A673 (cell line): ENCODE measurements around the gene DHRS1. TPM values are rescaled to one million over a fixed set of nuclear protein-coding genes. Genes with fewer than 3 reads are reported as not detected.

ENCODE experiments used
- Bru-seq: library from RNA; stranded (reverse); fragments of 400-500 nt; gene quantifications from one replicate; lab custom pipeline; 2021; lab: Mats Ljungman, UMichigan
- BruChase-seq, 2 experiments: library from RNA; stranded (reverse); fragments of 400-500 nt; gene quantifications; one replicate each; lab custom pipeline; 2021; lab: Mats Ljungman, UMichigan
- BruUV-seq: library from RNA; stranded (reverse); fragments of 400-500 nt; replicated peaks from 2 replicates; lab custom pipeline; 2021; lab: Mats Ljungman, UMichigan
- CTCF ChIA-PET: fragments of 300-600 bp; sonication (Branson Sonifier 250); formaldehyde crosslinking; loops from one replicate; lab custom pipeline; 2022; ENCODE audit warnings: antibody characterized with exemption; lab: Charles Lee
- POLR2A ChIA-PET: fragments of 300-600 bp; sonication (Branson Sonifier 250); formaldehyde crosslinking; loops from one replicate; lab custom pipeline; 2022; ENCODE audit warnings: antibody characterized with exemption; ENCODE audit not compliant: low non-redundant PET; lab: Charles Lee
- DNase-seq: peaks from one replicate; pipeline ENCODE4 v3.0.0-alpha.2; 2015; ENCODE audit warnings: low spot score
- H3K27ac ChIP-seq: fragments of 200-600 bp; sonication (generic); 2 replicates; pipeline ENCODE4 v1.5.1; 2016; ENCODE audit warnings: mixed run types, low read depth, mild to moderate bottlenecking, mixed read lengths, antibody characterized with exemption, low read length; ENCODE audit not compliant: poor library complexity, severe bottlenecking
- H3K27me3 ChIP-seq: fragments of 200-600 bp; sonication (generic); replicated peaks from 2 replicates; pipeline ENCODE4 v1.6.1; 2017; ENCODE audit warnings: mixed run types, low read depth, mild to moderate bottlenecking, mixed read lengths, antibody characterized with exemption, low read length; ENCODE audit not compliant: insufficient read depth, poor library complexity
- H3K36me3 ChIP-seq: fragments of 200-600 bp; sonication (generic); 2 replicates; pipeline ENCODE4 v1.6.1; 2016; ENCODE audit warnings: mixed run types, mild to moderate bottlenecking, mixed read lengths, antibody characterized with exemption, low read length; ENCODE audit not compliant: insufficient read depth, poor library complexity, severe bottlenecking
- H3K4me1 ChIP-seq: fragments of 200-600 bp; sonication (generic); 2 replicates; pipeline ENCODE4 v1.6.1; 2017; ENCODE audit warnings: mixed run types, mild to moderate bottlenecking, mixed read lengths, antibody characterized with exemption, low read length; ENCODE audit not compliant: insufficient read depth, poor library complexity, severe bottlenecking
- H3K4me3 ChIP-seq: fragments of 200-600 bp; sonication (generic); 2 replicates; pipeline ENCODE4 v1.5.1; 2016; ENCODE audit warnings: low read depth, mixed run types, mild to moderate bottlenecking, mixed read lengths, low read length; ENCODE audit not compliant: poor library complexity, severe bottlenecking
- H3K9me3 ChIP-seq: fragments of 200-600 bp; sonication (generic); 2 replicates; pipeline ENCODE4 v1.6.1; 2016; ENCODE audit warnings: mixed run types, low read depth, mild to moderate bottlenecking, mixed read lengths, antibody characterized with exemption, low read length; ENCODE audit not compliant: poor library complexity, severe bottlenecking
- CTCF ChIP-seq: fragments of 300-800, 200-600 bp; sonication (generic); conservative IDR thresholded peaks from 2 replicates; pipeline ENCODE4 v1.5.1; 2017; ENCODE audit warnings: low read depth, mild to moderate bottlenecking, antibody characterized with exemption, low read length, moderate library complexity, mixed read lengths
- EZH2 ChIP-seq: fragments of 200-600 bp; sonication (generic); IDR thresholded peaks from 2 replicates; pipeline ENCODE4 v1.6.1; 2017; ENCODE audit warnings: borderline replicate concordance, low read depth, mild to moderate bottlenecking, mixed read lengths, antibody characterized with exemption, low read length; ENCODE audit not compliant: poor library complexity, severe bottlenecking
- intact Hi-C: fragments of 100-400 bp; cut with micrococcal nuclease; formaldehyde crosslinking; loops from one replicate; pipeline ENCODE4 v1.10.0; 2022; ENCODE audit not compliant: unreplicated experiment
- long read RNA-seq: library from polyadenylated mRNA; stranded (forward); transcript quantifications from one replicate; pipeline ENCODE4 v2.0.0, GENCODE V29; 2022
- total RNA-seq: library from RNA; stranded (reverse); gene quantifications from 2 replicates; pipeline ENCODE4 v1.2.3, GENCODE V29; 2021

The DHRS1 gene
- 13.3 and 14.5 TPM in 2 replicates for total RNA-seq
- percentile 57 among the genes with signal in this experiment for Bru-seq, nascent RNA
- BruChase-seq, experiment 1, labeled RNA remaining after a 2-hour chase, result percentile 64 among the genes with signal in this experiment
- BruChase-seq, experiment 2, labeled RNA remaining after a 6-hour chase, result percentile 52 among the genes with signal in this experiment
- long read RNA-seq, transcript DHRS1-201 (9 exons, 1,480 nt), result major isoform, 12 of 16 reads
- long read RNA-seq, partial matches to known transcripts, result 2 of 16 reads
- long read RNA-seq, other reads (novel, unspliced or antisense), result 1 of 16 reads

GRCh38 chr14:24299255-24300191 is at the start of gene DHRS1, which contains the start of gene NOP9:
Gene DHRS1 (minus strand): TSS chr14:24299780. CDS start chr14:24299106, 674 bp downstream.
Gene NOP9 (plus strand): TSS chr14:24299850. CDS start chr14:24299955, 105 bp downstream.
- ChIA-PET POLR2A (interaction anchor here (0.5 to 1.1 kb wide), 3 partner anchors 10 to 313 kb away, joined by 4 read pairs; partner anchors contain the start of gene LTB4R2), CTCF (interaction anchor here (0.8 to 1.7 kb wide), 3 partner anchors 9 to 57 kb away, joined by 3 to 9 read pairs (median 7); partner anchors contain the start of gene TINF2)
- TSS peak; percentile 64 for BruUV-seq
- Histone ChIP-seq H3K4me3 (peak within 1 kb of the TSS; percentile 92), H3K27ac (peak within 1 kb of the TSS; percentile 82), H3K4me1 (no peaks in the 10 kb centered on the region), H3K27me3 (no peaks in the 10 kb centered on the region), H3K9me3 (no peaks in the 10 kb centered on the region), H3K36me3 (peaks cover 29% of the 10 kb centered on the region)
- intact Hi-C loops, result loop anchor here (5.0 kb wide), 1 partner anchor 242 kb away; no protein-coding TSS in a partner anchor
- DNase-seq, result peak; percentile 90
- TF ChIP-seq EZH2 (no peak), CTCF (no peak)

DNA sequence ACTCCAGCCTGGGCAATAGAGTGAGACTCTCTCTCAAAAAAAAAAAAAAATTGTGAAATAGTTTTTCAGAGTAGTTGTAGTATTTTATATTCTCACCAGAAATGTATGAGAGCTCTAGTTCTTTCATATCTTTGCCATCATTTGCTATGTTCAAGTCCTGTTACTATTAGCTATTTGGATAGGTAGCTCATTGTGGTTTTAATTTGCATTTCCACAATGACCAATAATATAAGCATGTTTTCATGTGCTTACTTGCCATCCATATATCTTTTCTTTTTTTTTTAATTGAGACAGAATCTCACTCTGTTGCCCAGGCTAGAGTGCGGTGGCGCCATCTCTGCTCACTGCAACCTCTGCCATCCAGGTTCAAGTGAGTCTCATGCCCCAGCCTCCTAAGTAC is 48.6 kb upstream of the DHRS1 start:
- Histone ChIP-seq H3K27me3 (no peaks in the 10 kb centered on the region), H3K4me1 (peaks cover 7% of the 10 kb centered on the region), H3K27ac (no peak overlapping the region), H3K4me3 (no peak overlapping the region), H3K36me3 (no peaks in the 10 kb centered on the region), H3K9me3 (no peaks in the 10 kb centered on the region)
- ChIA-PET CTCF (interaction anchor here (0.7 kb wide), 1 partner anchor 58 kb away, joined by 4 read pairs; no protein-coding TSS in a partner anchor), POLR2A (interaction anchor here (0.7 kb wide), 1 partner anchor 87 kb away, joined by 9 read pairs; no protein-coding TSS in a partner anchor)
- BruUV-seq, result no TSS peak
- no peak for DNase-seq
- intact Hi-C loops, result no loop called here
- TF ChIP-seq EZH2 (no peak), CTCF (no peak)

- DNase-seq, result no peak
- BruUV-seq, result no TSS peak
- Histone ChIP-seq H3K4me3 (no peak overlapping the region), H3K27me3 (no peaks in the 10 kb centered on the region), H3K9me3 (no peaks in the 10 kb centered on the region), H3K27ac (no peak overlapping the region), H3K36me3 (no peaks in the 10 kb centered on the region), H3K4me1 (peaks cover 7% of the 10 kb centered on the region)
- TF ChIP-seq EZH2 (no peak), CTCF (no peak)
- intact Hi-C loops, result no loop called here
- POLR2A ChIA-PET, result no interaction called here
- CTCF ChIA-PET, result interaction anchor here (1.3 kb wide), 1 partner anchor 14 kb away, joined by 3 read pairs; no protein-coding TSS in a partner anchor
These were observed 47.6 kb upstream of the DHRS1 start for GRCh38 chr14:24347134-24347533.
